Aorta (tissue), 5 donors: Measurements from ENCODE around the gene MFAP5. TPM values are rescaled to one million over a fixed set of nuclear protein-coding genes. Genes with fewer than 3 reads are reported as not detected.
"Not testable (repeated sequence)": the region's sequence is repeated elsewhere in the genome, so short reads cannot be mapped to it uniquely, and the experiment has no call there.

Experiments used
- ATAC-seq: fragments of 200-7000 bp; cut with Tn5 transposase; one replicate; pipeline ENCODE4 v1.9.1; 2022; ENCODE audit warnings: moderate library complexity; ENCODE audit not compliant: low FRiP score
- DNase-seq, 2 donors: peaks; one replicate each; pipeline ENCODE4 v3.0.0-alpha.2; 2020
- H3K27ac ChIP-seq, 2 donors: one replicate each; pipeline ENCODE4 v1.5.1; 2013; ENCODE audit warnings: low read length in 2 of 2, mild to moderate bottlenecking in 2 of 2, moderate library complexity in 2 of 2, control low read depth in 1 of 2, inconsistent platforms in 1 of 2, low read depth in 1 of 2
- H3K27me3 ChIP-seq, 2 donors: one replicate each; pipeline ENCODE4 v1.6.1; 2013; ENCODE audit warnings: control low read depth in 1 of 2, low read length in 1 of 2, mild to moderate bottlenecking in 1 of 2, moderate library complexity in 1 of 2; ENCODE audit not compliant: insufficient read depth in 2 of 2, control insufficient read depth in 1 of 2
- H3K36me3 ChIP-seq, 2 donors: one replicate each; pipeline ENCODE4 v1.6.1; 2013; ENCODE audit warnings: control low read depth in 1 of 2, low read length in 1 of 2, mild to moderate bottlenecking in 1 of 2; ENCODE audit not compliant: insufficient read depth in 2 of 2, control insufficient read depth in 1 of 2
- H3K4me1 ChIP-seq, 2 donors: one replicate each; pipeline ENCODE4 v1.6.1; 2013; ENCODE audit warnings: low read length in 2 of 2, control low read depth in 1 of 2, mild to moderate bottlenecking in 1 of 2, moderate library complexity in 1 of 2; ENCODE audit not compliant: insufficient read depth in 2 of 2, control insufficient read depth in 1 of 2
- H3K4me3 ChIP-seq, 2 donors: one replicate each; pipeline ENCODE4 v1.5.1; 2013; ENCODE audit warnings: low read length in 2 of 2, control low read depth in 1 of 2, mild to moderate bottlenecking in 1 of 2
- H3K9me3 ChIP-seq: one replicate; pipeline ENCODE4 v1.6.1; 2013; ENCODE audit warnings: mild to moderate bottlenecking, low read length; ENCODE audit not compliant: control insufficient read depth
- WGBS, 2 donors: extraction: QIAGEN DNeasy Blood & Tissue Kit; methylation state at CpG; one replicate each; pipeline ENCODE4 v1.1.7; 2013; 5-methylcytosine and 5-hydroxymethylcytosine counted together
- intact Hi-C, 2 donors: fragments of 100-400 bp; cut with DNase I; formaldehyde crosslinking; loops; one replicate each; pipeline versions ENCODE4 v1.14.2 to v1.15.0; 2022
- polyA plus RNA-seq, 2 donors: library from polyadenylated mRNA; stranded (reverse); fragments of 200-250 nt; gene quantifications; one replicate each; pipeline ENCODE4 v1.2.3, GENCODE V29; 2013
- total RNA-seq, 2 donors: library from RNA; stranded (reverse); fragmentation: NEBNext Ultra II Directional; extraction: Animal tissue kit (Norgen Biotek cat#: 25700); gene quantifications; one replicate each; pipeline ENCODE4 v1.2.1, GENCODE V29; 2021
- donor health status: healthy with polysubstance abuse.
- donor health status: Bipolar disorder and iron deficiency.
- donor health status: DM: no; HTN: no; CAD: no.
- donor health status: DM: no; HTN: no; CAD: no.
- donor health status: DM: yes; HTN: yes; CAD: no.

MFAP5 gene
- total and polyA plus RNA-seq, 4 donors = 0.67 to 470 (median 35.7) TPM

DNA sequence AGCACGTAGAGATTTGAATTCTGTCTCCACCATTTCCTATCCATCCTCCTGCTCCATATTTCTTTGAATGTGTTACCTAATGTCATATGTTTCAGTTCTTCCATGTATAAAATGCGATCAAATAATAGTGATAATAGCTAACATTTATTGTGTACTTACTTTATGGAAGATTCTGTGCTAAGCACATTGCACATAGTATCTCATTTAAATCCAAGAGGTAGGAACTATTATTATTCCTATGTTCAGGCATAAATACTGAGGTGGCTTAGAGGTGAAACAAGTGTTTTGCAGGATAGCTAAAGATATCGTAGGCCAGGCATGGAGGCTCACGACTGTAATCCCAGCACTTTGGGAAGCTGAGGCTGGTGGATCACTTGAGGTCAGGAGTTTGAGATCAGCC lies 32.5 kb downstream of the MFAP5 start:
- Histone ChIP-seq H3K36me3 (no peaks in the 10 kb centered on the region), H3K27ac (no peak overlapping the region), H3K9me3 (no peaks in the 10 kb centered on the region), H3K4me3 (no peak overlapping the region), H3K27me3 (no peaks in the 10 kb centered on the region), H3K4me1 (no peaks in the 10 kb centered on the region)
- intact Hi-C loops = no loop called here
- WGBS, 2 donors = 77 to 78% methylated on average over 4 of the region's 4 CpGs
- ATAC-seq (no peak), DNase-seq (no peak)

DNA sequence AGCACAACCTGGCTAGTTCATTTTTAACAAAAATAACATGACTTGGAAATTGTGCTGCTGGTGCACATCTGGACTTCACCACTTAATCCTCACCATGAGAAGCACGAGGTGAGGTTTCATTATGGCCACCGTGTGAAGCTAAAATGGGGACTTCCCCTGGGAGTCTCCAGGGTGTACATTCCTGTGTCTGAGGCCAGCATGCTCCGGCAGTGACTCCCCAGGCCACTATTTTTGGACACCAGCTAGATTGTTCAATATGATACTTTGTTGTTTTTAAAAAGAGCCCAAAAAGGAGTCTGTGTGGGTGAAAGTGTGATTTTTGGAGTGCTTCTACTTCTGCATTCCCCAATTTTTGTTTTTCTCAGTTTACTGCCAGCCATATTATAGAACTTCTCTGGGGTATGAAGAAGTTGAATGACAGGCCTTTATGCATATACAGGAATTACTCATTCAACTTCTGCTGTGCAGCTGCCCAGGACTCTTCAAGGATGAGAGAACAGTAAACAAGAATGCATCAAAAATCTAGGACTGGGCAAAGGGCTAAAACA lies 33.1 kb downstream of the MFAP5 start:
- DNase-seq = peak in 1 of 2 donors; percentile 58
- Histone ChIP-seq H3K4me3 (no peak overlapping the region), H3K27me3 (no peaks in the 10 kb centered on the region), H3K27ac (no peak overlapping the region), H3K9me3 (no peaks in the 10 kb centered on the region), H3K36me3 (no peaks in the 10 kb centered on the region), H3K4me1 (no peaks in the 10 kb centered on the region)
- intact Hi-C loops = no loop called here
- 1 to 2% methylated on average over 3 of the region's 3 CpGs for WGBS, 2 donors
- ATAC-seq = peak; percentile 65

DNA sequence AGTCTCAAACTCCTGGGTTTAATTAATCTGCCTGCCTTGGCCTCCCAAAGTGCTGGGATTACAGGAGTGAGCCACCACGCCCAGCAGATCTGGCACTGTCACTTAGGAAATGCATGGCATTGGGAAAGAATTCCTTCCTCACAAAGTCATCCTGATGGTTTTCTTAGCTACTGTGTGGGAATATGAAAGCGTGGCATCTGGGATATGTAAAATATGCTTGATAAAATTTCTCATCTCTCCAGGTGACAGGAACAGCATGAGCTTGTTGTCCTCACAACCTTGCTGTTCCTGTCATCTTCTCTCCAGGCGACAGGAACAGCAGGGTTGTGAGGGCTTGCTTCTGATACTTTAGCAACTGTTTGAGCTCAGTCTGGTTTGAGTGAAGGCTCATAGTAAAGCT lies 33.9 kb downstream of the MFAP5 start:
- no peaks in the 10 kb centered on the region for H3K27me3 ChIP-seq
- H3K9me3 ChIP-seq = no peaks in the 10 kb centered on the region
- H3K4me3 ChIP-seq = no peak overlapping the region
- intact Hi-C loops = no loop called here
- H3K36me3 ChIP-seq = no peaks in the 10 kb centered on the region
- H3K27ac ChIP-seq = peak overlapping the region; percentile 22 to 64
- DNase-seq (no peak), ATAC-seq (no peak)
- 28 to 34% methylated on average over 3 of the region's 3 CpGs for WGBS, 2 donors
- no peaks in the 10 kb centered on the region for H3K4me1 ChIP-seq

DNA sequence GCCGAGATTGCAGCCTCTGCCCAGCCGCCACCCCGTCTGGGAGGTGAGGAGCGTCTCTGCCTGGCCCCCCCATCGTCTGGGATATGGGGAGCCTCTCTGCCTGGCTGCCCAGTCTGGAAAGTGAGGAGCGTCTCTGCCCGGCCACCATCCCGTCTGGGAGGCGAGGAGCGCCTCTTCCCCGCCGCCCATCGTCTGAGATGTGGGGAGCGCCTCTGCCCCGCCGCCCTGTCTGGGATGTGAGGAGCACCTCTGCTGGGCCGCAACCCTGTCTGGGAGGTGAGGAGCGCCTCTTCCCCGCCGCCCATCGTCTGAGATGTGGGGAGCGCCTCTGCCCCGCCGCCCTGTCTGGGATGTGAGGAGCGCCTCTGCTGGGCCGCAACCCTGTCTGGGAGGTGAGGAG lies 37.9 kb downstream of the MFAP5 start:
- H3K27ac ChIP-seq, intact Hi-C loops, DNase-seq, ATAC-seq, H3K4me1 ChIP-seq, H3K36me3 ChIP-seq, H3K27me3 ChIP-seq, H3K4me3 ChIP-seq, H3K9me3 ChIP-seq: not testable (repeated sequence)
- 97 to 99% methylated on average over 19 to 25 of the region's 26 CpGs for WGBS, 2 donors

DNA sequence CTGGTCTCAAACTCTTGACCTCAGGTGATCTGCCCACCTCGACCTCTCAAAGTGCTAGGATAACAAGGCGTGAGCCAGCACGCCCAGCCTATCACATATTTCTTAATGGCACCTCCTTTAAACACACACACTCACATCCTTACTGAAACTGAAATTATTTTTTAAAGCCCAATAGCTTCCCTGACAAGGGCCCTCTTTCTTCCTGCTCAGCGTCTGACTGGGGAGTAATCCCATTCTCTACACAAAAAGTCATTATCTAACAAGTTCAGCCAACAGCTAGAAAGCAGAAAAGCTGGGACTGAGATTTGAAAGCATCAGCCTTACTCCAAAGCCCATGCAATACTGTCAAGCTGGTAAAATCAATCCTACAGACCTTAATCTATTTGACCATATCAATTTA lies 40.0 kb downstream of the MFAP5 start:
- Histone ChIP-seq H3K9me3 (no peaks in the 10 kb centered on the region), H3K27ac (no peak overlapping the region), H3K36me3 (no peaks in the 10 kb centered on the region), H3K27me3 (no peaks in the 10 kb centered on the region), H3K4me1 (peaks cover 0 to 4% of the 10 kb centered on the region in 2 donors), H3K4me3 (no peak overlapping the region)
- intact Hi-C loops = no loop called here
- DNase-seq (no peak), ATAC-seq (no peak)
- WGBS, 2 donors = 79 to 83% methylated on average over 4 of the region's 4 CpGs

DNA sequence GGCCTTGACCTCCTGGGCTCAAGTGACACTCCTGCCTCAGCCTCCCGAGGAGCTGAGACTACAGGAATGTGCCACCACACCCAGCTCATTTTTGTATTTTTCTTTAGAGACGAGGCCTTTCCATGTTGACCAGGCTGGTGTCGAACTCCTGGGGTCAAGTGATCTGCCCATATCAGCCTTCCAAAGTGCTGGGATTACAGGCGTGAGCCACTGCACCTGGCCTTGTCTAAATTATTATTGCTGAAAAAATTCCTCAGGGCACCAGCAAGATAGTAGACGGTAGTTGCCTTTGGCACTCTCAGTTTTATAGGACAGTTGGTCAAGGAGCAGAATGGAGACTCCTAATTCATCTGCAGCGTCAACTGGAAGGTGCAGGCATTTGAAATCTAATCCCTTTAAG lies 47.4 kb downstream of the MFAP5 start:
- Histone ChIP-seq H3K36me3 (no peaks in the 10 kb centered on the region), H3K4me3 (no peak overlapping the region), H3K27me3 (no peaks in the 10 kb centered on the region), H3K27ac (no peak overlapping the region), H3K9me3 (no peaks in the 10 kb centered on the region), H3K4me1 (peaks cover 0 to 4% of the 10 kb centered on the region in 2 donors)
- ATAC-seq (no peak), DNase-seq (no peak)
- WGBS, 2 donors = 81 to 88% methylated on average over 6 of the region's 6 CpGs
- intact Hi-C loops = no loop called here

DNA sequence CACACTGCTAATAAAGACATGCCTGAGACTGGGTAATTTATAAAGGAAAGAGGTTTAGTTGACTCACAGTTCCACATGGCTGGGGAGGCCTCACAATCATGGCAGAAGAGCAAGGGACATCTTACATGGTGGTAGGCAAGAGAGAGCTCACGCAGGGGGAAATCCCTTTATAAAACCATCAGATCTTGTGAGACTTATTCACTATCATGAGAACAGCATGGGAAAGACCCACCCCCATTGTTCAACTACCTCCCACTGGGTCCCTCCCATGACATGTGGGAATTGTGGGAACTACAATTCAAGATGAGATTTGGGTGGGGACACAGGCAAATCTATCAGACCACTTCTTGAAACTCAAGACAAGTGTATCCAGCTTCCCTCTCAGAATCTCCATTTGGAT lies 48.7 kb downstream of the MFAP5 start:
- ATAC-seq, H3K27ac ChIP-seq, H3K9me3 ChIP-seq, H3K4me3 ChIP-seq, intact Hi-C loops, H3K27me3 ChIP-seq, H3K36me3 ChIP-seq, H3K4me1 ChIP-seq, DNase-seq: not testable (repeated sequence)
- WGBS, 2 donors = 100% methylated on average over 1 of the region's 1 CpG

DNA sequence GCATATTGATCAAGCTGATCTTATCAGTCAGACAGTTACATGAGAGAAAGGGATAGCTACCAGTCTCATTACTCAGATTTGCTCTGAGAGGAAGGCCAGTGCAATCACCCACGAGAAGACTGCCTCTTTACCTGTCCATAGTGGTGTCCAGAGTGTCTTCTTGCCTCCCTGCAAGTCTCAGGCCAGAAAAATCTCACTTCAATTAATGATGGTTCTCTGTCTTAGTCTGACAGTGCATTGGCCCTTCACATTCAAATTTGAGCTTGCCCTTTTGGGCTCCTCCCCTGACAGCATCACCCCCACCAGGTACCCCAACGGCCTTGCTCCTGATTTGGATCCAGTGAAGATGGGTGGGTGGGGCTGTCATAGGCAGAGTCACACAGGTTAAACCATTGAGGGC lies 50.0 kb downstream of the MFAP5 start, which contains the start of gene AICDA:
TSS of gene AICDA (minus strand) at position 231 of the 400 bp plus-strand sequence. CDS start at position 139, 92 bp downstream.
- no peaks in the 10 kb centered on the region for H3K4me1 ChIP-seq
- 84 to 90% methylated on average over 2 of the region's 2 CpGs for WGBS, 2 donors
- no peak for ATAC-seq
- no peaks in the 10 kb centered on the region for H3K27me3 ChIP-seq
- no peak within 1 kb of the TSS for H3K27ac ChIP-seq
- no peaks in the 10 kb centered on the region for H3K9me3 ChIP-seq
- intact Hi-C loops = no loop called here
- DNase-seq = no peak
- no peaks in the 10 kb centered on the region for H3K36me3 ChIP-seq
- no peak within 1 kb of the TSS for H3K4me3 ChIP-seq

DNA sequence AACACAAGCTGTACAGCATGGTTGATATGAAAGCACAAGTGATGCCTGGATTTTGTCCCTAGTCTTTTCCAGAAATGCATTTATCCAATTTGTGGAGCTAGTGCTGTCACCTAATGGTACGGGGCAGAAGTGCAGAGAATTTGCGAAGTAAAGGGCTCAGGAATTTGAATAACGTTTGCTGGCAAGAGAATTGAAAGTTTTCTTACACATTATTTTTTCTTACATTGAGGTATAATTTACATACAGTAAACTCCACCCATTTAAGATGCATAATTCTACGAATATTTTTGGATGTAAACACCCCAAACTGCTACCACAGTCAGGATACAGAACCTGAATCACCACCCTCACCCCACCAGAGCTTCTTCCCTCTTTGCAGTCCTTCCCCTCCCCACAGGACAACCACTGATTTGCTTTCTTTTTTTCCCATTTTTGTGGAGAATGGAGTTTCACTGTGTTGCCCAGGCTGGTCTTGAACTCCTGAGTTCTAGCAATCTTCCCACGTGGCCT lies 53.5 kb downstream of the MFAP5 start:
- no peak overlapping the region for H3K27ac ChIP-seq
- no peaks in the 10 kb centered on the region for H3K4me1 ChIP-seq
- no peaks in the 10 kb centered on the region for H3K9me3 ChIP-seq
- no peak overlapping the region for H3K4me3 ChIP-seq
- 19% methylated on average over 5 of the region's 5 CpGs for WGBS, 2 donors
- no peak for ATAC-seq
- no peaks in the 10 kb centered on the region for H3K27me3 ChIP-seq
- no peak for DNase-seq
- H3K36me3 ChIP-seq = no peaks in the 10 kb centered on the region
- intact Hi-C loops = loop anchor here (1.0 to 5.0 kb wide), 2 partner anchors 62 to 65 kb away; no protein-coding TSS in a partner anchor
